Measurements from ENCODE around the gene MEG3. TPM values are rescaled to one million over a fixed set of nuclear protein-coding genes. Genes with fewer than 3 reads are reported as not detected.

Gene MEG3
- total and polyA plus RNA-seq, 9 of the 15 experiments (the other 6 are each of a cell fraction or from before 2014, with no cell fraction given) = 0.10 to 5.3 (median 1.0) TPM; not detected in 1

DNA sequence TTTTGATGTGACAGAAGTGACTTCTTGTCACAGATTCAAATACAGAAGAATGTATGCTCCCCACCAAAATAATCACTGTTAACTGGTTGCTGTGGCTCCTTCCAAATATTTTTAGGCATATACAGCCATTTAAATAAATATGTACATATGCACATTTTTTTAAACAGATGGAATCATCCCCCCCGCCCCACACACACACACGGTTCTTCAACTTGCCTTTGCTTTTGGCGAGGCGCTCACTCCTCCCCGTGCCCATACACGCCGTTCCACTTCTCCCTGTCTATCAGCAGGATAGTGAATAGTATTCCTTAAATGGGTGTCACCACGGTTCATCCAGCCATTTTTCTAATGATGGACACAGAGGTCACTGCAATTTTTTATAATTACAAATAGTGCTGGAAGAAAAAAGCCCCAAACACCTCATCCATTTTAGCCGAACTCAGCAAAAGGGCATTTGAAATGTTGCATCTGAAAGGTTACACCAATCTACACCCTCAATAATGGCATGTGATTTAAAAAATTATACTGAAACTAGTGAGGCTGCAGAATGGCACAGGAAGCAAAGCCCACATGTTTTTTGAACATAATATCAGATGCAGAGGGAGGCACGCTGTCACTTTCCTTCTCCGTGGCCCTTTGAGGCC is 39.2 kb upstream of the MEG3 start:
- intact Hi-C loops (cut with micrococcal nuclease) = no loop called here
- Histone ChIP-seq H2AFZ (ENCODE audit: low read depth, low read length) (peak overlapping the region; percentile 61), H3K9me3 (replicated peaks; ENCODE audit: control insufficient read depth, insufficient read depth, low read depth, low read length) (no peaks in the 10 kb centered on the region), H3K27me3 (ENCODE audit: control insufficient read depth in 2 of 2, insufficient read depth in 2 of 2, low read length in 2 of 2) (no peaks in the 10 kb centered on the region), H3K27ac (ENCODE audit: extremely low read depth, low read depth, low read length) (no peak overlapping the region), H3K4me1 (replicated peaks in 1 of 2; ENCODE audit: control insufficient read depth in 2 of 2, insufficient read depth in 2 of 2, low read length in 2 of 2) (peaks cover 38 to 51% of the 10 kb centered on the region in 2 experiments), H3K36me3 (ENCODE audit: control insufficient read depth, insufficient read depth, low read length) (no peaks in the 10 kb centered on the region), H3K9ac (ENCODE audit: insufficient read depth in 1 of 2, low read depth in 2 of 2, low read length in 2 of 2) (peak overlapping the region in 1 of 2 experiments; percentile 61; a peak in 1 of 4 replicates), H3K4me2 (ENCODE audit: insufficient read depth, low read length) (no peak overlapping the region), H3K79me2 (ENCODE audit: control insufficient read depth, insufficient read depth, low read length) (no peaks in the 10 kb centered on the region), H3K4me3 (no peak overlapping the region), H3K9me1 (ENCODE audit: control insufficient read depth, insufficient read depth, low read length) (no peaks in the 10 kb centered on the region), H4K20me1 (replicated peaks; ENCODE audit: control insufficient read depth, insufficient read depth, low read length) (no peaks in the 10 kb centered on the region)
- WGBS (ENCODE audit: insufficient coverage, low coverage, missing lambda C conversion rate) = 77% methylated on average over 10 of the region's 11 CpGs
- in situ Hi-C loops (cut with MboI) = no loop called here
- FAIRE-seq (no peak), DNase-seq (ENCODE audit: extremely low read depth in 1 of 4, low spot score in 3 of 4) (no peak), ATAC-seq (no peak)
- CTCF ChIA-PET (ENCODE audit: low intra/inter-chr PET ratio) = no interaction called here
- no TSS peak for BruUV-seq (replicated peaks)
- TF ChIP-seq NFIC (IDR thresholded peaks at IDR 0.05) (no peak), ZSCAN29 (IDR thresholded peaks at IDR 0.05) (no peak), C11orf30 (IDR thresholded peaks at IDR 0.05; ENCODE audit: low read depth) (0 out of 2 replicates have a peak, but pooled peaks have one; percentile 5), ZFX (CRISPR knock-in tag; IDR thresholded peaks at IDR 0.05) (no peak), MIER1 (IDR thresholded peaks at IDR 0.05; ENCODE audit: low read depth) (no peak), BDP1 (IDR thresholded peaks at IDR 0.05; ENCODE audit: insufficient read depth, insufficient read length) (no peak), HNRNPLL (IDR thresholded peaks at IDR 0.05; ENCODE audit: low read depth, low read length, poor library complexity, severe bottlenecking) (no peak), ZNF444 (CRISPR knock-in tag; IDR thresholded peaks at IDR 0.05) (no peak)
- POLR2A ChIA-PET = no interaction called here

All from K562 (cell line).